ENCODE data around the gene MFAP3L.

Gene MFAP3L

GRCh38 chr4:170008801-170009200 is 17.4 kb downstream of the MFAP3L start:
- Histone ChIP-seq H3K27me3 (ENCODE audit: low read depth, low read length) (no peaks in the 10 kb centered on the region), H3K4me2 (ENCODE audit: low read length) (peak overlapping the region; percentile 76), H3K4me3 (ENCODE audit: low read length) (no peak overlapping the region), H3K4me1 (ENCODE audit: low read length) (peaks cover 9% of the 10 kb centered on the region; the same call in 1 of the 2 replicates), H3K36me3 (replicated peaks; ENCODE audit: low read depth, low read length) (no peaks in the 10 kb centered on the region), H2AFZ (ENCODE audit: low read depth, low read length) (no peak overlapping the region), H3K79me2 (ENCODE audit: low read length) (no peaks in the 10 kb centered on the region), H3K27ac (ENCODE audit: low read length) (no peak overlapping the region), H3K9me3 (ENCODE audit: insufficient read depth, low read length) (no peaks in the 10 kb centered on the region), H4K20me1 (ENCODE audit: insufficient read depth, low read length) (no peaks in the 10 kb centered on the region), H3K9ac (ENCODE audit: low read length) (no peak overlapping the region)
- no peak for TF ChIP-seq EZH2phosphoT487 (IDR thresholded peaks at IDR 0.05; ENCODE audit: low read depth)
- TF ChIP-seq, protein P1, sequence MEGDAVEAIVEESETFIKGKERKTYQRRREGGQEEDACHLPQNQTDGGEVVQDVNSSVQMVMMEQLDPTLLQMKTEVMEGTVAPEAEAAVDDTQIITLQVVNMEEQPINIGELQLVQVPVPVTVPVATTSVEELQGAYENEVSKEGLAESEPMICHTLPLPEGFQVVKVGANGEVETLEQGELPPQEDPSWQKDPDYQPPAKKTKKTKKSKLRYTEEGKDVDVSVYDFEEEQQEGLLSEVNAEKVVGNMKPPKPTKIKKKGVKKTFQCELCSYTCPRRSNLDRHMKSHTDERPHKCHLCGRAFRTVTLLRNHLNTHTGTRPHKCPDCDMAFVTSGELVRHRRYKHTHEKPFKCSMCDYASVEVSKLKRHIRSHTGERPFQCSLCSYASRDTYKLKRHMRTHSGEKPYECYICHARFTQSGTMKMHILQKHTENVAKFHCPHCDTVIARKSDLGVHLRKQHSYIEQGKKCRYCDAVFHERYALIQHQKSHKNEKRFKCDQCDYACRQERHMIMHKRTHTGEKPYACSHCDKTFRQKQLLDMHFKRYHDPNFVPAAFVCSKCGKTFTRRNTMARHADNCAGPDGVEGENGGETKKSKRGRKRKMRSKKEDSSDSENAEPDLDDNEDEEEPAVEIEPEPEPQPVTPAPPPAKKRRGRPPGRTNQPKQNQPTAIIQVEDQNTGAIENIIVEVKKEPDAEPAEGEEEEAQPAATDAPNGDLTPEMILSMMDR (IDR thresholded peaks at IDR 0.05; ENCODE audit: low read depth, low read length), result no peak

GRCh38 chr4:170008371-170008770 is 17.8 kb downstream of the MFAP3L start:
- Histone ChIP-seq H3K4me3 (ENCODE audit: low read length) (peak overlapping the region; percentile 57), H3K9me3 (ENCODE audit: insufficient read depth, low read length) (no peaks in the 10 kb centered on the region), H3K79me2 (ENCODE audit: low read length) (no peaks in the 10 kb centered on the region), H3K27ac (ENCODE audit: low read length) (no peak overlapping the region), H3K4me1 (ENCODE audit: low read length) (peaks cover 9% of the 10 kb centered on the region; the same call in 1 of the 2 replicates), H2AFZ (ENCODE audit: low read depth, low read length) (no peak overlapping the region), H3K9ac (ENCODE audit: low read length) (no peak overlapping the region), H3K4me2 (ENCODE audit: low read length) (peak overlapping the region; percentile 76), H3K36me3 (replicated peaks; ENCODE audit: low read depth, low read length) (no peaks in the 10 kb centered on the region), H4K20me1 (ENCODE audit: insufficient read depth, low read length) (no peaks in the 10 kb centered on the region), H3K27me3 (ENCODE audit: low read depth, low read length) (no peaks in the 10 kb centered on the region)
- TF ChIP-seq, protein P1 (IDR thresholded peaks at IDR 0.05; ENCODE audit: low read depth, low read length), result peak; percentile 56
- TF ChIP-seq EZH2phosphoT487 (IDR thresholded peaks at IDR 0.05; ENCODE audit: low read depth), result no peak

GRCh38 chr4:170007113-170007512 is 19.1 kb downstream of the MFAP3L start:
- Histone ChIP-seq H3K27ac (ENCODE audit: low read length) (no peak overlapping the region), H3K79me2 (ENCODE audit: low read length) (no peaks in the 10 kb centered on the region), H2AFZ (ENCODE audit: low read depth, low read length) (no peak overlapping the region), H3K4me2 (ENCODE audit: low read length) (no peak overlapping the region), H3K36me3 (replicated peaks; ENCODE audit: low read depth, low read length) (no peaks in the 10 kb centered on the region), H3K9me3 (ENCODE audit: insufficient read depth, low read length) (no peaks in the 10 kb centered on the region), H3K4me3 (ENCODE audit: low read length) (no peak overlapping the region), H3K27me3 (ENCODE audit: low read depth, low read length) (no peaks in the 10 kb centered on the region), H4K20me1 (ENCODE audit: insufficient read depth, low read length) (no peaks in the 10 kb centered on the region), H3K9ac (ENCODE audit: low read length) (no peak overlapping the region), H3K4me1 (ENCODE audit: low read length) (peaks cover 9% of the 10 kb centered on the region; the same call in 1 of the 2 replicates)
- TF ChIP-seq, protein P1 (IDR thresholded peaks at IDR 0.05; ENCODE audit: low read depth, low read length), result no peak
- TF ChIP-seq EZH2phosphoT487 (IDR thresholded peaks at IDR 0.05; ENCODE audit: low read depth), result no peak

DNA sequence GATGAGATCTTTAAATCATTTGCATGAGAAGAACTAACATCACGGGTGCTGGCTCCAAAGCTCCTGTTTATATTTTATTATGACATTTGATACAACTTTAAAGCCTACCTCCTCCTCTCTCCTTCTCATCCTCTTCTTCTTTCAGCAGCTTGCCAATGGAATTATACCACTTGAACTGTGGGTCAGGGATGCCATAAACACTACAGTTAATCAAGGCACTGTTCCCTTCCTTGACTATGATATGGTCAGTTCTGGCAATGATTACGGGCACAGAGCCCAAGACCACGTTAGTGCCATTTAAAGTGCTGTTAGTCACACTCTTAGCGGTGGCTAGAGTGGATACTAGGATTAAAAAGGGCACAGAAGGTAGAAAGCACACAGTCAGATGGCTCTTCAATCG is 20.7 kb downstream of the MFAP3L start:
- Histone ChIP-seq H3K27me3 (ENCODE audit: low read depth, low read length) (no peaks in the 10 kb centered on the region), H3K4me2 (ENCODE audit: low read length) (no peak overlapping the region), H3K4me1 (ENCODE audit: low read length) (peaks cover 9% of the 10 kb centered on the region; the same call in 1 of the 2 replicates), H3K9me3 (ENCODE audit: insufficient read depth, low read length) (no peaks in the 10 kb centered on the region), H3K9ac (ENCODE audit: low read length) (no peak overlapping the region), H2AFZ (ENCODE audit: low read depth, low read length) (no peak overlapping the region), H3K27ac (ENCODE audit: low read length) (no peak overlapping the region), H3K36me3 (replicated peaks; ENCODE audit: low read depth, low read length) (no peaks in the 10 kb centered on the region), H3K4me3 (ENCODE audit: low read length) (no peak overlapping the region), H3K79me2 (ENCODE audit: low read length) (no peaks in the 10 kb centered on the region), H4K20me1 (ENCODE audit: insufficient read depth, low read length) (no peaks in the 10 kb centered on the region)
- TF ChIP-seq, protein P1 (IDR thresholded peaks at IDR 0.05; ENCODE audit: low read depth, low read length), result no peak
- TF ChIP-seq EZH2phosphoT487 (IDR thresholded peaks at IDR 0.05; ENCODE audit: low read depth), result no peak
